Stimulated activated CD4-positive, alpha-beta T cell treated with anti-CD3 and anti-CD28 coated beads, Interleukin-1b, Interleukin-23, amount 100 ng/mL, for 48 hours (primary cell): ENCODE results near the gene ARMH2.
"Not testable (repeated sequence)": the region's sequence is repeated elsewhere in the genome, so short reads cannot be mapped to it uniquely, and the experiment has no call there.

Experiments used
- DNase-seq: peaks from one replicate; pipeline ENCODE4 v3.0.0-alpha.2; 2020

ARMH2 gene

DNA sequence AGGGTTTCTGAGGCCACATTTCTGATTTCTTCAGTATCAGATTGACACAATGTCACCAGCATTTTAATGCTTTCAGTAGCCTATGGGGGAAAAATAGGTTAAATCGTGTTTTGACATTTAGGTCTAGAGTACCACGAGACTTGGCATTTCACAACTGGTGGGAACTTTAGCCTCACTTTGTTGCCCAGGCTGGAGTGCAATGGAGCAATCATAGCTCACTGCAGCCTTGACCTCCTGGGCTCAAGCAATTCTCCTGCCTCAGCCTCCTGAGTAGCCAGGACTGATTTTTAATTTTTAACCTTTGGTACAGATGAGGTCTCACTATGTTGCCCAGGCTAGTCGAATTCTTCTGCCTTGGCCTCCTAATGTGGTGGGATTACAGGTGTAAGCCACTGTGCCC lies 11.0 kb upstream of the ARMH2 start:
- no peak for DNase-seq

DNA sequence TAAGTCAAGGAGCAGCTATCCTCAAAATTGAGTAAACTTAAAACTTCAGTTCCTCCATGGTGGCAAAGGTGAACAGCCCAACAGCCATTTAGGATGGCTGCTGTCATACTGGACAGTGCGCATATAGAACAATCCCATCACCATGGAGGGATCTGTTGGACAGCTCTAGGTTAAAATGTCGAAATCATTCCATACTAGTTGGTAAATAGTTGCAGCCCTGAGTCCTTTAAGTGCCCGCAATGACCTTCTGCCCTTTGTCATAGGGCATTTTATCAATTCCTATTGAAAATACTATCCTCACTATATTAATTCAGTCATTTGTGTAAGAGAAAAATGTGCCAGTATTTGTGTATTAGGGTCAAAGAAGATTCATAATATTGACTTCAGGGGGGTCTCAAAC lies 8.9 kb upstream of the ARMH2 start:
- no peak for DNase-seq

DNA sequence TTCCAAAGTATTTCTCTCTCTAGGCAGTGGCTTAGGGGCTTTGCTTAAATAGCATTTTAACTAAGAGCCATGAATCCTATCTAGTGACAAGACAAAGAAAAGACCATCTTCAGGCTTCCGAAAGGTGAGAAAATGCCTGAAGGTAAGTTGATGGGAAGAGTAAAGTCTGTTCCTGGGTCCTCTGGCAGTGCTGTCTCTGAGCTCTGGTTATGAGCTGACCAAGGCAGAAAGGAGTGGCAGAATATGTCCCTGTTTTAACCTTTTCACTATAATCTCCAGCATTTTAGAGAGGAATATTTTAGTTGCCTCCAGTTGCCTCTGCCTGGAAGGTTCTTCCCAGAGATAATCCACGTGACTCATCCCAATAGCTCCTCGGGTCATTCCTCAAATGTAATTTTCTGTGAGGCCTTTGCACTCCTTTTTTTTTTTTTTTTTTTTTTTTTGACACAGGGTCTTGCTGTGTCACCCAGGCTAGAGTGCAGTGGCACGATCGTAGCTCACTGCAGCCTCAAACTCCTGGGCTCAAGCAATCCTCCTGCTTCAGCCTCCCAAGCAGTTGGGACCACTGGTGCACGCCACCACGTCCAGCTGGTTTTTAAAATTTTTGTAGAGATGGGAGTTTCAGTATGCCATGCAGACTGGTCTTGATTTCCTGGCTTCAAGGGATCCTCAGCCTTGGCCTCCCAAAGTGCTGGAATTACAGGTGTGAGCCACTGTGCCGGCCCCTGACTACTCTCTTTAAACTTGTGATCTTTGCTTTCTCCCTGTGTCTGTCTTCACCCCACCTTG lies 3.7 kb upstream of the ARMH2 start:
- DNase-seq: no peak

DNA sequence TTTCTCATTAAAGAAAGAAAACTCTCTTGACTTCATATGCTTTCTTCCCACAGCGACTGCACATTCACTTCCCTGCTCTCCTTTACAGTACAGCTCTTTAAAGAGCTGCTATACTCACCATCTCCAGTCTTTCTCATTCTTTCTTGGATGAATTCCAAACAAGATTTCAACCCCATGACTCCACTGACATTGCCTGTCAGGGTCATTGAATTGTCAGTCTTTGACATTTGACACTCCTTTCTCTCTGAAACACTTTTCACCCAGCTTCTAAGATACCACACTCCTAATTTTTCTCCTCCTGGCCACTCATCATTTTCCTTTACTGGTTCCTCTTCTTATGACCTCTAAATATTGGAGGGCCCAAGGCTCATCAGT lies 811 bp upstream of the ARMH2 start:
- DNase-seq: no peak

DNA sequence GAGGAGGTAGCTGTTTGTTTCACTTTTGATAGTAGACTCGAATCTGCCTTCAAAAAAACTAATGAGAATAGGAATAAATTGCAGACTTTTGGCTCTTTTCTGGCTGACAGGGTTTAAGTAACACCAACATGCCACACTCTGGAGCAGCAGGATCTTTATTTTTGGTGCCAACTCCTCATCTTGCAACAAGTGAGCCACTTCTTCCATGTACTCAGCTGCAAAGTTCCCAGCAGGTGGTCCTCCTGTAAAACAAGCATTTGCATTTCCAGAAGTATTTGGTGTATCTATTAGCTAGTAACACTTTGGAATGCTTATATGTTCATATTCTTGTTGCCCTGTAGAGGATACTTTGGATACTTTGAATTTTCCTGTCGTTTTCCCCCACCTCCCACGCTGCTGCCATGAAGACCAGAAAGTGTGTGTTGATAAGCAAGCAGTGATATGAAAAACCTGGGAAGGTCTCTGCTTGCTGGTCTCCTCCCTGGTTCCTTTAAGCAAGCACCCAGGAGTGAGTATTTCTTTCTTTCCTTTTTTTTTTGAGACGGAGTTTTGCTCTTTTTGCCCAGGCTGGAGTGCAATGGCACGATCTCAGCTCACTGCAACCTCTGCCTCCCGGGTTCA lies 1.0 kb downstream of the ARMH2 start:
- DNase-seq: no peak

DNA sequence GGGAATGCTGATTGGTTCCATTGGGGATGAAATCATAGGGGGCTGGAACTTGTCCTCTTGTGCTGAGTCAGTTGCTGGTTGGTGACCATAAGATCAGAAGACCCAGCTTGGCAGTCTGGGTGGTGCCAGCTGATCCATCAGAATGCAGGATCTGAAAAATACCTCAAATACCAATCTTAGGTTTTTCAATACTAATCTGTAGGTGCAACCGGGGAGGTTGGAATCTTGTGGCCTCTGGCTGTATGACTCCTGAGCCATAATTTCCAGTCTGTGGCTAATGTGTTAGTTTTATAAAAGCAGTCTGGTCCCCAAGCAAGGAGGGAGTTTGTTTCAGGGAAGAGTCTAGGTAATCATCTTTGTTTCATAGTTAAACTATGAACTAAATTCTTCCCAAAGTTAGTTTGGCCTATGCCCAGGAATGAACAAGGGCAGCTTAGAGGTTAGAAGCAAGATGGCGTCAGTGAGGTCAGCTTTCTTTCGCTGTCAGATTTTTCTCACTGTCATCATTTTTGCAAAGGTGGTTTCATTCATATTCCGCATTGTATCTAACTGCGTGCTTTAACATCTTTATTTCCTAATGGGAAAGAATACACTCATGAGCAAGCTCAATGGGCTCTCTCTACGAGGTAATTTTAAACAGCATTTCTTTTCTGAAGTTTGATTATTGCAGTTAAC lies 2.0 kb downstream of the ARMH2 start:
- DNase-seq: peak; percentile 7

DNA sequence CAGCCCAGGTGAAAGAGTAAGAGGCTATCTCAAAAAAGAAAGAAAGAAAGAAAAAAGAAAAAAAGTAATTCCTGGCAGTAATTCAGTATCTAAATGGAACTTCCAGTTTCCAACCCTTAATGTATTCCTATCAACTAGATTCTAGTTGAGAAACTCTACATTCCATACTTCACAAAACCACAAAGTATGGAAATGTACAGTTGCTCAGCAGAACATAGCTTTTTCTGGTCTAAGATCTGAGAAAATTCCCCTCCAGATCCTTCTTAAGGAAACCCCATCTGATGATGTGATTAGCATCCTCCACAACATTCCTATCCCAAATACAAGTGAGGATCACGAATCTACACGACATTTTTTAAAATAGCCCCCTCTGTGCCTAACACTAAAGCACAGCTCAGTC lies 3.6 kb downstream of the ARMH2 start:
- DNase-seq: no peak

DNA sequence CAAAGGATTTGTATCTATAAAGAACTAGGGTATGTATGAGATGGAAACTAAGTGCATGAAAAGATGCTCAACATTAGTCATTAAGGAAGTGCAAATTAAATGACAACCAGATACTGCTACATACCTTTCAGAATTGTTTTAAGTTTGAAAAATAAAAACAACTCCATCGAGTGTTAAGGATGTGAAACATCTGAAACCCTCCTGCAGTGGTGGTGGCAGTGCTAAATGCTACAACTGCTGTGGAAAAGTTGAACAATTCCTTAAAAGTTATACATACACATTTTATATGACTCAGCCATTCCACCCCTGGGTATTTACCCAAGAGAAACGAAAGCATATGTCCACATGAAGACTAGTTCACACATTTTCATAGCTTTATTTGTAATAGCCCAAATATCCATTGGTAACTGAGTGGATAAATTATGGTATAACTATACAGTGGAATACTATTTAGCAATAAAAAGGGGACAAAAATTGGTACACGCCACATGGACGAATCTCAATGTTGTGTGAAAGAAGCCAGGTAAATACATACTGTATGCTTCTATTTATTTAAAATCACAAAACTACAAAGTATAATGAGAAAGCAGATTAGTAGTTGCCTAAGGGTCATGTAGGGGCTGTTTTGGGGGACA lies 10.6 kb downstream of the ARMH2 start:
- peak; percentile 14 for DNase-seq

DNA sequence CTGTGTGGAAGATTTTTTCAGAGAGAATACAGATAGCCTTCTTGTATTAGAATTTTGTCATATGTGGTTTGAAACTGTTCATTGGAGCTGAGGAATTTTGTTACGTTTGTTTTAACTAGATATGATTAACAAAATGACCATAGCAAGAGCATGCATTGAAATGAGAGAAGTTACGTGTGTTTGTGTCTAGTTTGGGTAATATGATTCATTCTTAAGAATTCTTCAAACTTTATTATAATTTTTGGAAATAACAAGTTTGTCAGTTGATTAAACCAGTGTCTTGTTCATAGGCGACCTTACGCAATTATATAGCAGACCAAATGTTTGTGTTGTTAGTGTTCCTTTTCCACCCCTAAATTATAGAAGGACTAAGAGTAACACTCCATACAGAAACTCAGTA lies 18.5 kb downstream of the ARMH2 start:
- DNase-seq: no peak

DNA sequence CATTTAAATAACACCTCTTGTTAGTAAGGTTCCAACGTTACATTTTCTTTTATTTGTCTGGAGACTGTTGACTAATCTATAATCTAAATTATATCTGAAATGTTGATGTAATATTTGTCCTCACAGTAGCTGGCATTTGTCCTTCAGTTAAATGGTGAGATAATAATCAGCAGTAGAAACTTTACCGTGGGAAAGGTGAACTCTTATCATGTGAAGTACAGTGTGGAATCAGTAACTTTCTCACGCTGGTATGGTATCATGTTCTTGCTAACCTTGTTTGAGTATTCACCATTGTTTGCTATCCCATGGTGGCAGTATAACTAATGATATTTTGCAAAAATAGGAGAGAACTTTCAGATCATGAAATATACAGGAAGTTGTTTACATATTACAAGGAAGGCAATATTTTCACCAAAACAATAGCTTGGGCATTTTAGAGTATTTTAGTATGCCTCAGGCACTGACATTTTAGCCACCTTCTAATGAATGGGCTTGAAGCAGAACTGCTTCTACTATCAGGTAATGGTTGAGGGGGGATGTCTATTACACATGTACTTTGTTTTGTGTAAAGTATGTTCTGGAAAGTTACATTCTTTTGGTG lies 19.2 kb downstream of the ARMH2 start:
- no peak for DNase-seq

DNA sequence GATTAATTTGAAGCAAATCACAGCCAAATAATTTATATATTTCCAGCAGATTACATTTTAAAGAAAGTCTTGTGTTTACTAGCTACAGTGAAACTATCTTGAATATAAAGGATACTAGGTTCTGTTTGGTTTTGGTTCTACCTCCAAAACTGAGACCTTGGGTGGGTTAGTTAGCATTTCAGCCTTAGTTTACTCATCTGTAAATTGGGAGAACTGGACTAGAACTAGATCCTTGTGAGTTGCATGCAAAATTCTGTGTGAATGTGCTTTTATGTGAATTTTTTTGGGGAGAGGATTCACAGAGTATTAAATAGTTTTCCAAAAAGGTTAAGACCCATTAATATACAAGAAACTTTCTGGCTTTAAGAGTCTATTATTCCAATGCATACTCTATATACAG lies 19.8 kb downstream of the ARMH2 start:
- DNase-seq: no peak

DNA sequence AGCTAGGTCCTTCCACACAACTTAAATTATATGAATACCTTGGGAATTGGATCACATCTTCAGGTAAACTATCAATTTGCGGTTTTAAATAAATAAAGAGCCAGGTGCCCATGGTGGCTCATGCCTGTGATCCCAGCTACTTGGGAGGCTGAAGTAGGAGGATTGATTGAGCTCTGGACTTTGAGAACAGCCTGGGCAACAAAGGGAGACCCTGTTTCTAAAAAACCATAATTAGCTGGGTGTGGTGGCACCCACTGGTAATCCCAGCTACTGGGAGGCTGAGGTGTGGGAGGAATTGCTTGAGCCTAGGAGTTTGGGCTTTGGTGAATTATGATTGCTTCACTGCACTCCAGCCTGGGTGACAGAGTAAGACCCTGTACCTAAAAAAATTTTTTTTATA lies 20.6 kb downstream of the ARMH2 start:
- DNase-seq: no peak

DNA sequence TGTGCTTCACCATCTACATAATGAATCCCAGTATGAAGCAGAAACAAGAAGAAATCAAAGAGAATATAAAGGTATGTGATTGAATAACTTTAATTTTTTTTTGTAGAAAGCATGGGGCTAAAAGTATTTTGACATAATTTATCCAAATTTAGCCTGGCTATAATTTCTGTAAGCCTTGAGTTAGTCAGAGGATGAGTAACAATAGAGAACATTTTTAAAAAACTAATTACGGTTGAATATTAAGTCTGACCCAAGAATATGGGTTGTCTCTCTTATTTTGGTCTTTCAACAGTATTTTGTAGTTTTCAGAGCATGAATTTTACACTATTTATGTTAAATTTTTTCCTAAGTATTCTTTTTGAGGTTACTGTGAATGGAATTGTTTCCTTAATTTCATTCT lies 21.5 kb downstream of the ARMH2 start:
- DNase-seq: no peak

DNA sequence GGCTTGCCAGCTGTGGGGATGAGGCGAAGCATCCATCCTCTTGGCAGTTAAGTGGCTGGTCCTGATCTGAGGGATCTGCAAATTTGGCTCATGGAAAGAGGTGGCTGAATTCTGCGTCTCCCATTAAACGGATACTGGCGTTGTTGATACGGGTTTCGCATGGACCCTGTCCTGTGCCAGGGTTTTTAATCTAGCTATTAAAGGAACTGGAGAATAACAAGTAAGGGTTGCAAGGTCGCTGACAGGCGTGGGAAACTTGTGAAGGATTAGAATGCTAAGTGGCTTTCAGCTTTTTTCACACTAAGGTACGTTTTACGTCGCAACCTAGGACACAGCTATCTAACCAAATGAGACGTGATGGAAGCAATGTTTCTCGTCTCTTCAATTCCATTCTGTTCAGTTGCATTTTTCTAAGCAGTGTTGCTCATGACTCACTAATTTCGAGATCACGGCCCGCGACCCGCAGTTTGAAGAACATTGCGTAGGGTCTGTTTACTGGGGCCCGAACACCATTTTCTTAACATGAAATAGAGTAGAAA lies 23.1 kb downstream of the ARMH2 start:
- DNase-seq: peak; percentile 51

DNA sequence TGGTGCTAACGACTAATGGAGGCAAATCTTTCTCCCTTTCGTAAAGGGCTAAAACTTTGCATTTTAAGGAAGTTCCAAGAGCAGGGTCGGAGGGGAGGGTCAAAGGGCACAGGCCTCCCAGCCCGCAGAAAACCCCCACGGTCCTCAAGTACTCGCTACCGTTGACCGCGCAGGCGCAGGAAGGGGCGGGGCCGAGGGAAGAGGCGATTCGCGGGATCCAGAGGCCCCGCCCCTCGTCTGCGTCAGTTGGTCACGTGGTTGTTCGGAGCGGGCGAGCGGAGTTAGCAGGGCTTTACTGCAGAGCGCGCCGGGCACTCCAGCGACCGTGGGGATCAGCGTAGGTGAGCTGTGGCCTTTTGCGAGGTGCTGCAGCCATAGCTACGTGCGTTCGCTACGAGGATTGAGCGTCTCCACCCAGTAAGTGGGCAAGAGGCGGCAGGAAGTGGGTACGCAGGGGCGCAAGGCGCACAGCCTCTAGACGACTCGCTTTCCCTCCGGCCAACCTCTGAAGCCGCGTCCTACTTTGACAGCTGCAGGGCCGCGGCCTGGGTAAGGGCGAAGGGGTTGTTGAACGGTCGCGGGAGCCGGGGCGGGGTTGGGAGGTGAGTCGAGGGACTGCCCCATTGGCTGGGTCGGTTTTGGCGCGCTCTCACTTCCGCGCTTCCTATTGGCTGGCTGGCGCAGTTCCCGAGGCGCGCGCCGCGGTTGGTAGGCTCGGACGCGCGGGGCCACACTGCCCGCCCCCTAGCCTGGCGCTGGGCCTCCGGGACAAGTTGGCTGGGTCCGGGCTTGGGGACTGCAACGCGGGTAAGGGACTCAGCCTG lies 23.8 kb downstream of the ARMH2 start, which contains the start of gene GMNN:
Gene GMNN (plus strand): TSS at position 242 of the 824 bp plus-strand sequence. CDS start 2,310 bp downstream, outside the sequence.
- DNase-seq: peak; percentile 97

DNA sequence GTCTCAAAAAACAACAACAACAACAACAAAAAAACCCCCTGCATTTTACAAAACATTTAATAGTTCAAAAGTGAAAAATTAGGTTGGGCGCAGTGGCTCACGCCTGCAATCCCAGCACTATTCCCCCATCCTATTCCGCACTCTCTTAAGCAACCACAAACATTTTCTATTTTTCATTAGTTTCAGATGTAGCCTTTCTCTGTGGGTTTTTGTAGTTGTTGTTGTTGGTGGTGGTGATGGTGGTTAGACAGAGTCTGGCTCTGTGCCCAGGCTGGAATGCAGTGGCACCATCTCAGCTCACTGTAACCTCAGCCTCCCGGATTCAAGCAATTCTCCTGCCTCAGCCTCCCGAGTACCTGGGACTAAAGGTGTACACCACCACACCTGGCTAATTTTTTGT lies 30.4 kb downstream of the ARMH2 start:
- no peak for DNase-seq

DNA sequence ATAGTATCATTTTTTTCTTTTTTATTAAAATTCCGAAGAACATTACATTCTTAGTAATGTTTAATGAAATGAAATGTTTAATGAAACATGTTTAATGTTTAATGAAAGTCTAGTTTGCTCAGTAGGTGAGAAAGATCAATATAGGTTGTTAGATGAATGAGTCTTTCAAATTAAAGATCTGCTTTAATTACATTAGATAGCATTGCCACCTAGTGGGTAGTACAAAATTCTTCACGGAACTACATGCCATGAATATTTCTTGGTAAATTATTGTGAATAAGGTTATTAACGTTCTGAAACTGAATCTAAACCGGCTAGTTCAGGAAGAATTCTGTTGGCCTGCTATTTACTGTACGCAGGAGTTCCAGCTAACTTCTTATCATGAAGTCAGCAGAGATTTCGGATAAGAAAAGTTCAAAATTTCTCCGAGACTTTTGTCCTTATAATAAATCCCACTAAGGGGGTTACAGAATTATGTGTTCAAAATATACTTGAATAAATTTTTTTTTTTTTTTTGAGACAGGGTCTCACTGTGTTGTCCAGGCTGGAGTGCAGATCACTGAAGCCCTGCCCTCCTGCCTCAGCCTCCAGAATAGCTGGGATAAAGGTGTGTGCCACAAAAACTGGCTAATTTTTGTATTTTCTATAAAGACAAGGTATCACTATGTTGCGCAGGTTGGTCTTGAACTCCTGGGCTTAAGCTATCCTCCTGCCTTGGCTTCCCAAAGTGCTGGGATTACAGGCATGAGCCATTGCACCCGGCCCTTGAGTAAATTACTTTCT lies 31.8 kb downstream of the ARMH2 start:
- no peak for DNase-seq

DNA sequence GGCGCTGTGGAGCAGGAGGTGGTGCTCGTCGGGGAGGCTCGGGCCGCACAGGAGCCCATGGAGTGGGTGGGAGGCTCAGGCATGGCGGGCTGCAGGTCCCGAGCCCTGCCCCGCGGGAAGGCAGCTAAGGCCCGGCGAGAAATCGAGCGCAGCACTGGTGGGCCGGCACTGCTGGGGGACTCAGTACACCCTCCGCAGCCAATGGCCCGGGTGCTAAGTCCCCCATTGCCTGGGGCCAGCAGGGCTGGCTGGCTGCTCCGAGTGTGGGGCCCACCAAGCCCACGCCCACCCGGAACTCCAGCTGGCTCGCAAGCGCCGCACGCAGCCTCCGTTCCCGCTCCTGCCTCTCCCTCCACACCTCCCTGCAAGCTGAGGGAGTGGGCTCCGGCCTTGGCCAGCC lies 32.7 kb downstream of the ARMH2 start:
- DNase-seq: not testable (repeated sequence)

DNA sequence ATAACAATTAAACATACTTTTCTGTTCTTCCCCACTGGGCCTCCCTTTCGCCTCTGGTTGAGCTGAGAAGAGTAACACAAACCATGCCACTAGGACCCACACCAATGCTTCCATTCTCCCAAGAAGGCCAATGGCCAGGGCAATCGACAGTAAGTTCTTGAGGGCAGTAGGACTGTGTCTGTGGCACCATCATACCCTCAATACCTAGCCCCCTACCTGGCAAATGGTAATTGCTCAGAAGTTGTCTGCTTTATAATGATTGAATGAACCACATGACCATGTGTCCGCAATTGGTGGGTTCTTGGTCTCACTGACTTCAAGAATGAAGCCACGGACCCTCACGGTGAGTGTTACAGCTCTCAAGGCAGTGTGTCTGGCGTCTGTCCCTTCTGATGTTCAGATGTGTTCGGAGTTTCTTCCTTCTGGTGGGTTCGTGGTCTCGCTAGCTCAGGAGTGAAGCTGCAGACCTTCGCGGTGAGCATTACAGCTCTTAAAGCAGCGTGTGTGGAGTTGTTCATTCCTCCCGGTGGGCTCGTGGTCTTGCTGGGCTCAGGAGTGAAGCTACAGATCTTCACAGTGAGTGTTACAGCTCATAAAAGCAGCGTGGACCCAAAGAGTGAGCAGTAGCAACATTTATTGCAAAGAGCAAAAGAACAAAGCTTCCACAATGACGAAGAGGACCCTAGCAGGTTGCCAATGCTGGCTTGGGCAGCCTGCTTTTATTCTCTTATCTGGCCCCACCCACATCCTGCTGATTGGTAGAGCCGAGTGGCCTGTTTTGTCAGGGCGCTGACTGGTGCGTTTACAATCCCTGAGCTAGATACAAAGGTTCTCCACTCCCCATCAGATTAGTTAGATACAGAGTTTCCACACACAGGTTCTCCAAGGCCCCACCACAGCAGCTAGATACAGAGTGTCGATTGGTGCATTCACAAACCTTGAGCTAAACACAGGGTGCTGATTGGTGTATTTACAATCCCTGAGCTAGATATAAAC lies 33.6 kb downstream of the ARMH2 start:
- DNase-seq: not testable (repeated sequence)

DNA sequence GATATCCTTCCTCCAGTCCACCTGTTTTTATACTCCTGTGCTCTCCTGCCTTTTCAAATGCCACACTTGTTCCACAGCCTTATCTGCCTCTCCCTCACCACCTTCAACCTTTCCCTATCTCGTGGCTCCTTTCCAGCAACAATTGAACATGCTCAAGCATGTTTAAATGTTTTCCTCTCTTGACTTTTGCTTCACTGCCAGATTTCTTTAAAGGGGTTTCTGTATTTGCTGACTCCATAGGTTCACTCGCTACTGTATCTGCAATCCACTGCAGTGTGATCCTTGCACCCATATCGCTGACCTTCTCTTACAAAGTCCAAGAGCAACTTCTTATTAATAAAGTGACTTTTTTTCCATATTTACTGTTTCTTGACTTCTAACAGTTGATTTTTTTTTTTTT lies 35.1 kb downstream of the ARMH2 start:
- DNase-seq: no peak
